ENCODE results near the gene TCEAL3. TPM values are rescaled to one million over a fixed set of nuclear protein-coding genes. Genes with fewer than 3 reads are reported as not detected.
"Not testable (repeated sequence)": the region's sequence is repeated elsewhere in the genome, so short reads cannot be mapped to it uniquely, and the experiment has no call there.

The TCEAL3 gene
- polyA plus RNA-seq, 4 donors, result 36.2 to 39.2 (median 37.3) TPM

GRCh38 chrX:103658681-103659433 is 51.1 kb downstream of the TCEAL3 start:
- DNase-seq (ENCODE audit: low read depth in 4 of 4, low spot score in 2 of 4), result no peak

- not testable (repeated sequence) for DNase-seq (ENCODE audit: low read depth in 4 of 4, low spot score in 2 of 4)
Observed at GRCh38 chrX:103659460-103659859, 51.7 kb downstream of the TCEAL3 start.

Other genes starting within 250 kb of the TCEAL3 start
- gene BEX3, start 231.4 kb upstream of the TCEAL3 start, polyA plus RNA-seq (ENCODE audit: insufficient read length in 4 of 4), result 100 to 1,000 TPM; 494 to 583 (median 538) TPM
- 1 to 10 TPM; 1.9 to 4.8 (median 3.5) TPM for gene RAB40A, start 88.5 kb upstream of the TCEAL3 start, polyA plus RNA-seq (ENCODE audit: insufficient read length in 4 of 4)
- gene TCEAL4, start 22.4 kb upstream of the TCEAL3 start, polyA plus RNA-seq (ENCODE audit: insufficient read length in 4 of 4), result 100 to 1,000 TPM; 153 to 204 (median 173) TPM
- 10 to 100 TPM; 26.3 to 34.0 (median 30.3) TPM for gene TCEAL1, start 21.0 kb downstream of the TCEAL3 start, polyA plus RNA-seq (ENCODE audit: insufficient read length in 4 of 4)
- 100 to 1,000 TPM; 280 to 343 (median 320) TPM for gene MORF4L2, start 78.7 kb downstream of the TCEAL3 start, polyA plus RNA-seq (ENCODE audit: insufficient read length in 4 of 4)
- gene TMEM31, start 102.9 kb downstream of the TCEAL3 start, polyA plus RNA-seq (ENCODE audit: insufficient read length in 4 of 4), result 1 to 10 TPM in 3 of 4 donors, under 1 TPM in 1; 0.57 to 1.4 (median 1.2) TPM
- gene PLP1, start 168.9 kb downstream of the TCEAL3 start, polyA plus RNA-seq (ENCODE audit: insufficient read length in 4 of 4), result 10 to 100 TPM in 1 of 4 donors, 1 to 10 TPM in 3; 5.0 to 11.8 (median 7.4) TPM
- 1 to 10 TPM; 2.4 to 2.9 (median 2.6) TPM for gene RAB9B, start 224.3 kb downstream of the TCEAL3 start, polyA plus RNA-seq (ENCODE audit: insufficient read length in 4 of 4)